Right lung (tissue), 5 donors: ENCODE data around the gene KCNJ1. TPM values are rescaled to one million over a fixed set of nuclear protein-coding genes. Genes with fewer than 3 reads are reported as not detected.

ENCODE experiments used
- DNase-seq, 2 donors: peaks; one replicate each; pipeline ENCODE4 v3.0.0-alpha.2; 2013
- polyA plus RNA-seq, 5 donors: library from polyadenylated mRNA; unstranded; fragments of 120-200 nt; gene quantifications; one replicate each; pipeline versions ENCODE4 v1.2.1 to v1.2.3, GENCODE V29; 2013; ENCODE audit warnings: inconsistent platforms in 1 of 5, low replicate concordance in 1 of 5; ENCODE audit not compliant: insufficient read length in 5 of 5, insufficient read depth in 1 of 5

Gene KCNJ1
- polyA plus RNA-seq, 5 donors, result 0.09 to 0.57 (median 0.11) TPM; not detected in 1

- no peak for DNase-seq
Measured at GRCh38 chr11:128901653-128902514, 34.8 kb upstream of the KCNJ1 start.

DNA sequence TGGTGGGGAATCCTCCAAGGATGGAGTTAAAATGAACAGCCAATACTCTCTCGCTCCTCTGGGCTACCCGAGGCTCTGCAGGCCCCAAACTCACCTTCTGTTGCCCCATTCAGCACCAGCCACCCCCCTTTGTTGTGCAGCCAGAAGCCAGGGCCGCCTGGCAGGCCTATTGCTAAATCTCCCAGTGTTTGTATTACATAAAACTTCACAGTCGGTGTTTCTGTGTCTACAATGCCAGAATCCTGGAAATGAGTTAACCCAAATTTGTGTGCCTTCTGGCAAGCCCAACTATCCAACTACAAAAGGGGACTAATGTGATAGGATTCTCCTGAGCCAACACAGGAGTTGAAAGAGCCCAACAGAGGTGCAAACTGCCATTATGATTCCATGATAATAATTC, 33.4 kb upstream of the KCNJ1 start:
- no peak for DNase-seq

GRCh38 chr11:128898580-128899344, 31.7 kb upstream of the KCNJ1 start:
- no peak for DNase-seq

- DNase-seq, result no peak
Measured at GRCh38 chr11:128897826-128898225, 30.7 kb upstream of the KCNJ1 start.

DNA sequence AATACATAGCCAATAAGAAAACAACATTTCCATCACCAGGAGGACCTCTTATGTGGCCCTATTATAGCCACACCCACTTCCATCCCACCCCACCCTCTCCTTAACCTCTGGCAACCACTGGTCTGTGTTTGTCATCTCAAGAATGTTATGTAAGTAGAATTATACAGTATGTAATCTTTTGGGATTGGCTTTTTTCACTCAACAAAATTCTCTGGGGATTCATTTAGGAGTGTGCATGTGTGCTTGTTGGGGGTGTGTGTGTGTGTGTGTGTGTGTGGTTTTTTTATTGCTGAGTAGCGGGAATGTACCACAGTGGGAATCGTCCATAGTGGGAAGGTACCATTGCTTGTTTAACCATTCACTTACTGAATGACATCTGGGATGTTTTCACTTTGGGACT, 29.3 kb upstream of the KCNJ1 start:
- DNase-seq, result no peak

DNA sequence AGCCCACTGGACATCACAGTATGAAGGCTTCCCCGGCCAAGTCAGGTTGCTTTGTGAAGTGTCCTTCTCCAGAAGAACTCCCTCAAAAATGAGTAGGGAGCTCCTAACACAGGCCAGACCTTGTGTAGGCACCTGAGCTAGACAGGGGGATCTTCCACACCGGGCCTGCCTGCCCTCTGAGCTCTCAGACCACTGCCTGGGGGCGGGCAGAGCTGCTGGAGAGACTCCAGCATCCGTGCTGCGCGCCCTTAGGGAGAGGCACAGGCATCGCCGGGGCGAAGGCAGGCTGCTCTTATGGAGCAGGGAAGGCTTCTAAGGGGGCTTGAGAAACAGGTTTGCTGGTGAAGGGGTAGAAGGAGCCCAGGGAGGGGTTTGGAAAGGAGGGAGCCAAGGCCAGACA, 28.4 kb upstream of the KCNJ1 start:
- DNase-seq, result no peak

DNA sequence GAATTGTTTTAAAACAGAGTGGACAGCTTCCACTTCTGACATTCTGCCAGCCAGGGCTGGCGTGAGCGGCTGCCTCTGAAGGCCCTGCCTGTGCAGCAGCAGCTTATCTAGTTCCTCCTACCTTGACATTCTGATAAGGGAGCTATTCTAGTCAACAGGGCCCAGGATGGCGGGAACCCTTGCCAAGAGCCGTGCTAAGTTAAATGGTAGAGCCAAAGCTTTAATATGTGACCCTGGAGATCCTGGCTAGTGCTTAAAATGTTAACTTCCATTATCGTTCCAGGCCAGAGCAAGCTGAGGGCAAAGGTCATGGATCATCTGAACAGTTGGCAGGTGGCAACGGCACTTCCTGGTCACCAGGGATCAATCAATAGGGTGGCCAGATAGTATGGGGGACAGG, 27.6 kb upstream of the KCNJ1 start:
- DNase-seq, result no peak

DNA sequence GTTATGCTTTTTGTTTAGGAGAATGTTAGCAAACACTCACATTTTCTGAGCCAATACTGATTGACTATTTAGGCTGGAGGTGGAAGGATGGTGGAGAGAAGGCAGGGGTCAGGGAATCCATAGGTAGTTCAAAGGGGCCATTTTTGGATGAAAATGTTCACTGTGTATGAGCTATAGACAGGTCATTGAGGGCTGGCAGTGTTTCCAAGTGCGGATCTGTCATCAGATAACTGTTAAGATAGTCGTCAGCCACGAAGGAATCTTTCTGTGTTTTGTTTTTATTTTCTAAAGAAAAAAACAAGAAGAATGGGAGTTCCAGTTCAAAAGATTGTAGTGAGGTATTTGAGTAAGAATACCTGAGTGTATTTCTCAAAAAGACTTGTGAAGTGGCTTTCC, 27.2 kb upstream of the KCNJ1 start:
- DNase-seq, result no peak

DNA sequence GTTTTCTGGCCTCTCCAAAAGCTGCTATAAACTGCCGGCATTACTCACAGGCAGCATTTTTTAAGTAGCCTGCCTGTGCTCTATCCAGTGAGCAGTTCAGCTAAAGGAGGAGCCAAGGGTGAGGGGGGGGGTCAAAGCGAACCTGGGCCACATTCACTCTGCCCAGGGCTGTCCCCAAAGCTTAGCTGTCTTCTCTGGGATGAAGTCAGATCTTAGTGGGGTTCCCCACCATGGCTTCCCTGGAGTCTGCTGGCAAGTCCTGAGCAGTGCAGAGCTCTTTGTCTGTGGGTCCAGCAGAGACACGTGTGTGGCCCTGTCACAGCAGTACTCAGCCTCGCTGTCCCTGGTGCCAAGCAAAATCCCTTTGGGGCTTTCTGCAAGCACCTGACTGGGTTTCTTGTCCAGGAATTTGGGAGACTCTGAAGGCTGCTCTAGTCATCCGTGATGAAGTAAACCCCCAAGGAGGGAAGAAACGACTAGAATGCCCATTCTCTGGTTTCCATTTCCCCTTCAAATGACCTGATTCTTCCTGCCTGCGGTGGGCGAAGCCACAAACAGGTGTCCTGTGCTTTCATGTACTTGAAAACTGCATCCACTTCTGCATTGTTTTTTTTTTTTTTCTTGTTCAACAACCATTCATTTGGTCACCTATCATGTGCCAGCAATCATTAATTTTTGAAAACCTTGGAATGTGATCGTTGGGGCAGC, 26.6 kb upstream of the KCNJ1 start:
- DNase-seq, result no peak

- DNase-seq, result no peak
Measured at GRCh38 chr11:128892866-128893565, 25.9 kb upstream of the KCNJ1 start.

GRCh38 chr11:128891913-128892398, 24.9 kb upstream of the KCNJ1 start:
- no peak for DNase-seq

DNA sequence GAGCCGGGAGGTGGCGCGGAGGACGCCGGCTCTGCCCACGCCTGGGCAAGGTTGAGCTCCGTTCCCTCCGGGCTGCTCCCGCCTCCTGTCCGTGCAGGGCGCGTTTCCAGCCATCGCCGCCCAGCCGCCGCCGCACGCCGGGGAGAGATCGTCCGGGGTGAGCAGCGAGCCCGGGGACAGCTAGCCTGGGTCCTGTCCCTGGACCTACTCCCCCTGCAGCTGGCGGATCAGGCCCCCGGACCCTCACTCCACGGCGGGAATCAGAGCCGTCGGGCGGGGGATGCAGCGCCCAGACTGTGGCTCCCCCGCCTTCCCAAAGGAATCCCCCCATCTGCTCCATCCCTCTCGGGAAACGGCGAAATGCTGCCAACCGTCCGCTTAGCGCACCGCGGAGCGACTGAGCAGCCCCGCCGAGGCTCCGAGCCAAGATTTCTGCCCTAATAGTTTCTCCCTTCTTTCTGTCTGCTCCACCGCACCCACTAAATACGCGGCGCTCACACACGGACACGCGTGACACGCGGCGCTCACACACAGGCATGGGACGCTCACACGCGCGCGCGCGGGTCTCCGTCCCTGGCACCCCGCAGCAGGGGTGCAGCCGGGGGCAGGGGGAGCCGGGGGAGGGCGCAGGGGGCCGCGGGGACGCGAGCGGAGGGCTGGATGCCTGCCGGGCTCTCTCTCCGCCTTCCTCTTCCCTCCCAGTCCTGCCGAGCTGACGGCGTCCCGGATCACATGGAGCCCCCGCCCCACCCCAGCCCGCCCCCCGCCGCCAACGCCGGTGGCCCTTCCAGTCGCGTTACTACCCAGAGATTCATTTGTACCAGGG, 23.7 kb upstream of the KCNJ1 start, which contains the start of gene KCNJ5:
Gene KCNJ5, plus strand, starts transcription at position 814 of the 826 bp plus-strand sequence. CDS start 19,918 bp downstream, outside the sequence.
- peak in 1 of 2 donors; percentile 64 for DNase-seq

DNA sequence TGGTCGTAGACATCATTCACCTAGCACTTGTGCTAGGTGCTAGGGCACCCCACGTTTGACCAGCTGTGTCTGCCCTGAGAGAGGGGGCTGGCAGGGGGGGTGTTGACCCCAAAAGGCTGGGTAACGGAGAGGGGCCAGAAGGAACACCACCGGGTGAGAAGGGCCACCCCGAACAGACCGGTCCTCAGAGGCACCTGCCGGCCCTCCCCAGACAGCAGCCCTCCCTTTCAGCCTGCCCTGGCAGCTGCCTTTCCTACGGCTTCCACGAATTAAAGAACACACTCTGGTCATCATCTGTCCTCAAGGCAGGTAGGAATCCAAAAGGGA, 23.1 kb upstream of the KCNJ1 start:
- no peak for DNase-seq

GRCh38 chr11:128889657-128890213, 22.6 kb upstream of the KCNJ1 start:
- DNase-seq, result no peak

- no peak for DNase-seq
Measured at GRCh38 chr11:128888034-128888985, 21.2 kb upstream of the KCNJ1 start.

DNA sequence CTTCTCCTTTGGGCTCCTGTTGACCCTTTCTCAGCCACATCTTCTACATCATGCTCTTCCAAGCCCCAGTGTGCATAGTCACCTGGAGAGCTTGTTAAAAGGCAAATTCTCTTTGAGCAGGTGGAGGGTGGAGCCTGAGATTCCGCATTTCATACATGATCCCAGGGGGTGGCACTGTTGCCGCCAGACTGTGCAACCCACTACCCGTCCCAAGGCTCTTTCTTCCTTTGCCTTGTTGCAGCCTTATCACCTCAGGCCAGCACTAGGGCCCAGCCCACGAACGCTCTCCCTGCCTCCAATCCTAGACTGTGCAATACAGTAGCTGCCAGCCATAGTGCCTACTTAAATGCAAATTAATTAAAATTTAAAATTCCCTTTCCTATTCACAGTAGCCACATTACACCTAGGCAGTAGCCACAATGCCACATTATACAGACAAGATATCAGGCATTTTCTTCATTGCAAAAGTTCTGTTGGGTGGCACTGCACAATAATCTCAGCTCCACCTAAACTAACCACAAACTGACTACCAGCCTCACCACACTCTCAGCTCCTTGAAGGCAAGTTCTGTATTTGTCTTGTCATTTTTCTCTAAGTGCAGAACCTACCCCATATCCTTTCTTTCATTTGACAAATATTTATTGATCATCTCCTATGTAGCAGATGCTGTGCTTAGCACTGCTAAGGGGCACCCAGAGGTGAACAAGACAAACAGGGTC, 19.5 kb upstream of the KCNJ1 start:
- DNase-seq, result no peak

DNA sequence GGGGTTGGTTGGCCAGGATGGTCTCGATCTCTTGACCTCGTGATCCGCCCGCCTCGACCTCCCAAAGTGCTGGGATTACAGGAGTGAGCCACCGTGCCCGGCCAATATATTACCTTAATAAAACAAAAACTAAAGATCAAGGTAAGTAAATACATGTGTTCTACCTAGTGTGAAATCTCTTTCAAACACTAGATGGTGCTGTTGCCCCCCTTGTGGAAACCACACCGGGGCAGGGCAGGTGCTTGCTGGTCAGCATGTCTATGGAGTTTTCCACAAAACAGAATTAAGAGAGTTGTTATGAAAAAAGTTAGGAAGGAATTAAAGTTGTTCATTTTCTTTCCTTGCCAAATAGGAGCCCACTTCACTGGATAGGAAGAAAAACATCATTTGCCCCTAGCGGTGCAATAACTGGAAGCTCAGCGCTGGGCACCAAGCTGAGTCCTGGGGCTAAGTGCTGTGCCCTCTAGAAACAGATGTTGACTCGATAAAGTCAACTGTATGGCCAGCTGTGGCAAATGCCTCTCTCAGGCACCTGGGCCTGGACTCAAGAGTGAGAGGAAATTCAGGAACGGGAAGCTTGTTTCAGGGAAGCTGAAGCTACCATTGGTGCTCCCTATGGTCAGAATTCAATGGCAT, 17.7 kb upstream of the KCNJ1 start:
- DNase-seq, result no peak

DNA sequence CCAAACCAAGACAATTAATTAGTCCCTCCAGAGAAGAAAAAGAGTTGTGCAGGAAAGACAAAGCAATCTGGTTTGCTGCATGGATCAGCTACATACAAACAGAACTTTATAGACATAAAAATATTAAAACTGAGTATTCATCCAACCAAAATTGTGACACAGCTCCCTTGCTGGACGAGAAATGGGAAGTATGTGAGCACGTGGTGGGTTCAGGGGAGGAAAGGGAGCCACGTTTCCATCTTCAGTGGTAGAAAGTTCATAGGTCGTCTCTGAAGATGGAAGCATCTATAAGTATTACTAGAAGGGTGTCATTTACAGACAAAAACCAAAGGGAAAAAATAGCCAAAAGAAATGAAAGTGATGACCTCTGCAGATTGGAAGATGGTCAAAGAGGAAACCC, 17.0 kb upstream of the KCNJ1 start:
- DNase-seq, result no peak
